ENCODE results near the gene TAF11L13. TPM values are rescaled to one million over a fixed set of nuclear protein-coding genes. Genes with fewer than 3 reads are reported as not detected.

TAF11L13 gene
- total RNA-seq, 2 experiments from 2014 or later, result not detected

Other genes with a start within 250 kb of the TAF11L13 start
- not detected for gene TAF11L2, start 133.9 kb upstream of the TAF11L13 start, total RNA-seq
- not detected for gene TAF11L3, start 113.7 kb upstream of the TAF11L13 start, total RNA-seq
- gene TAF11L4, start 110.3 kb upstream of the TAF11L13 start, total RNA-seq, result not detected
- not detected for gene TAF11L5, start 106.9 kb upstream of the TAF11L13 start, total RNA-seq
- not detected for gene TAF11L6, start 103.4 kb upstream of the TAF11L13 start, total RNA-seq
- gene TAF11L7, start 46.3 kb upstream of the TAF11L13 start, total RNA-seq, result not detected
- gene TAF11L8, start 41.1 kb upstream of the TAF11L13 start, total RNA-seq, result not detected
- gene TAF11L9, start 37.7 kb upstream of the TAF11L13 start, total RNA-seq, result not detected
- gene TAF11L10, start 34.3 kb upstream of the TAF11L13 start, total RNA-seq, result not detected
- not detected for gene TAF11L11, start 27.9 kb upstream of the TAF11L13 start, total RNA-seq
- not detected for gene TAF11L12, start 21.7 kb upstream of the TAF11L13 start, total RNA-seq
- not detected for gene TAF11L14, start 2.4 kb downstream of the TAF11L13 start, total RNA-seq

Measured in activated CD8-positive, alpha-beta T cell treated with anti-CD3 and anti-CD28 coated beads, Interleukin-2, amount 10 ng/mL, durations not matched to agents 7 days and 5 days (primary cell).